ENCODE results near the gene GDPGP1. TPM values are rescaled to one million over a fixed set of nuclear protein-coding genes. Genes with fewer than 3 reads are reported as not detected.

Gene GDPGP1
- total RNA-seq, 2 donors from 2014 or later: 4.8 to 5.4 TPM

GRCh38 chr15:90265271-90266060 lies 31.5 kb downstream of the GDPGP1 start, which contains the start of gene NGRN:
Gene NGRN (plus strand): TSS chr15:90265672. CDS start chr15:90265713, 41 bp downstream.
- peaks cover 25% of the 10 kb centered on the region for H3K36me3 ChIP-seq (ENCODE audit: control insufficient read depth, insufficient read depth, low read length)
- peak within 1 kb of the TSS; percentile 82 for H3K9ac ChIP-seq (ENCODE audit: extremely low read depth, low read length, poor library complexity, severe bottlenecking)
- Mint-ChIP-seq H3K4me1 (peaks cover 23% of the 10 kb centered on the region), H3K27me3 (ENCODE audit: insufficient read depth) (peaks cover 1% of the 10 kb centered on the region), H3K27ac (peak within 1 kb of the TSS; percentile 95), H3K9me3 (no peaks in the 10 kb centered on the region), H3K36me3 (ENCODE audit: low read depth) (peaks cover 29% of the 10 kb centered on the region), H3K4me3 (peak within 1 kb of the TSS; percentile 88)
- DNase-seq: peak; percentile 92
- H3K9me3 ChIP-seq (ENCODE audit: control insufficient read depth, low read length): no peaks in the 10 kb centered on the region
- H3K27me3 ChIP-seq (ENCODE audit: control insufficient read depth, insufficient read depth, low read length, poor library complexity, severe bottlenecking): no peaks in the 10 kb centered on the region
- peak within 1 kb of the TSS; percentile 94 for H3K4me3 ChIP-seq (ENCODE audit: low read length)
- 0 to 1% methylated on average over 36 to 59 of the region's 59 CpGs for WGBS, 2 experiments (ENCODE audit: insufficient coverage in 1 of 2, insufficient read length in 1 of 2)
- TF ChIP-seq CTCF (conservative IDR thresholded peaks at IDR 0.05): no peak
- no peaks in the 10 kb centered on the region for H3K4me1 ChIP-seq (ENCODE audit: control insufficient read depth, insufficient read depth, low read length)
- H3K27ac ChIP-seq (ENCODE audit: low read depth, low read length): peak within 1 kb of the TSS; percentile 89

GRCh38 chr15:90266061-90266431 lies 32.0 kb downstream of the GDPGP1 start:
- no peak for TF ChIP-seq CTCF (conservative IDR thresholded peaks at IDR 0.05)
- peak overlapping the region; percentile 94 for H3K4me3 ChIP-seq (ENCODE audit: low read length)
- H3K4me1 Mint-ChIP-seq: peaks cover 23% of the 10 kb centered on the region
- H3K36me3 ChIP-seq (ENCODE audit: control insufficient read depth, insufficient read depth, low read length): peaks cover 31% of the 10 kb centered on the region
- H3K4me3 Mint-ChIP-seq: peak overlapping the region; percentile 88
- H3K27me3 ChIP-seq (ENCODE audit: control insufficient read depth, insufficient read depth, low read length, poor library complexity, severe bottlenecking): no peaks in the 10 kb centered on the region
- peak; percentile 71 for DNase-seq
- H3K27ac Mint-ChIP-seq: peak overlapping the region; percentile 95
- 0% methylated on average over 8 to 16 of the region's 16 CpGs for WGBS, 2 experiments (ENCODE audit: insufficient coverage in 1 of 2, insufficient read length in 1 of 2)
- H3K9me3 Mint-ChIP-seq: no peaks in the 10 kb centered on the region
- H3K27ac ChIP-seq (ENCODE audit: low read depth, low read length): peak overlapping the region; percentile 89
- H3K4me1 ChIP-seq (ENCODE audit: control insufficient read depth, insufficient read depth, low read length): no peaks in the 10 kb centered on the region
- H3K27me3 Mint-ChIP-seq (ENCODE audit: insufficient read depth): peaks cover 1% of the 10 kb centered on the region
- H3K9me3 ChIP-seq (ENCODE audit: control insufficient read depth, low read length): no peaks in the 10 kb centered on the region
- H3K36me3 Mint-ChIP-seq (ENCODE audit: low read depth): peaks cover 33% of the 10 kb centered on the region
- H3K9ac ChIP-seq (ENCODE audit: extremely low read depth, low read length, poor library complexity, severe bottlenecking): peak overlapping the region; percentile 82

- WGBS, 2 experiments (ENCODE audit: insufficient coverage in 1 of 2, insufficient read length in 1 of 2): 27 to 34% methylated on average over 7 to 12 of the region's 15 CpGs
- TF ChIP-seq CTCF (conservative IDR thresholded peaks at IDR 0.05): no peak
- peak overlapping the region; percentile 95 for H3K27ac Mint-ChIP-seq
Observed at GRCh38 chr15:90266485-90266884, 32.5 kb downstream of the GDPGP1 start.

More at GRCh38 chr15:90266485-90266884, 32.5 kb downstream of the GDPGP1 start:
- no peaks in the 10 kb centered on the region for H3K4me1 ChIP-seq (ENCODE audit: control insufficient read depth, insufficient read depth, low read length)
- H3K27me3 Mint-ChIP-seq (ENCODE audit: insufficient read depth): peaks cover 1% of the 10 kb centered on the region
- DNase-seq: no peak
- peak overlapping the region; percentile 94 for H3K4me3 ChIP-seq (ENCODE audit: low read length)
- H3K27ac ChIP-seq (ENCODE audit: low read depth, low read length): peak overlapping the region; percentile 89
- H3K36me3 ChIP-seq (ENCODE audit: control insufficient read depth, insufficient read depth, low read length): peaks cover 35% of the 10 kb centered on the region
- H3K4me1 Mint-ChIP-seq: peaks cover 23% of the 10 kb centered on the region
- no peaks in the 10 kb centered on the region for H3K27me3 ChIP-seq (ENCODE audit: control insufficient read depth, insufficient read depth, low read length, poor library complexity, severe bottlenecking)
- peak overlapping the region; percentile 88 for H3K4me3 Mint-ChIP-seq
- H3K9me3 Mint-ChIP-seq: no peaks in the 10 kb centered on the region
- H3K9me3 ChIP-seq (ENCODE audit: control insufficient read depth, low read length): no peaks in the 10 kb centered on the region
- peaks cover 37% of the 10 kb centered on the region for H3K36me3 Mint-ChIP-seq (ENCODE audit: low read depth)
- H3K9ac ChIP-seq (ENCODE audit: extremely low read depth, low read length, poor library complexity, severe bottlenecking): peak overlapping the region; percentile 82

All from endodermal cell (in vitro differentiated cells).